Daoy (cell line): ENCODE results near the gene BRIX1. TPM values are rescaled to one million over a fixed set of nuclear protein-coding genes. Genes with fewer than 3 reads are reported as not detected.
"Not testable (repeated sequence)": the region's sequence is repeated elsewhere in the genome, so short reads cannot be mapped to it uniquely, and the experiment has no call there.

Experiments used
- DNase-seq: peaks from one replicate; pipeline ENCODE4 v3.0.0-alpha.2; 2015; ENCODE audit warnings: low read depth
- total RNA-seq: library from RNA; depleted of rRNA; stranded (reverse); fragments of >200 nt; shearing (Covaris generic); gene quantifications from 2 replicates; pipeline ENCODE4 v1.2.3, GENCODE V29; 2014; rRNA removed

The BRIX1 gene
- total RNA-seq, 1 experiment from 2014 or later = 135 TPM

GRCh38 chr5:34968258-34968657 is 52.7 kb downstream of the BRIX1 start:
- no peak for DNase-seq

GRCh38 chr5:34970552-34970951 is 55.0 kb downstream of the BRIX1 start:
- no peak for DNase-seq

GRCh38 chr5:34971655-34972054 is 56.1 kb downstream of the BRIX1 start:
- not testable (repeated sequence) for DNase-seq

Other genes starting within 250 kb of the BRIX1 start
- 0.29 TPM in 1 of 2 replicates, not detected in the other for gene TTC23L, start 76.5 kb upstream of the BRIX1 start, total RNA-seq
- gene RAD1, start 207 bp upstream of the BRIX1 start, total RNA-seq = 33.4 and 127 TPM in 2 replicates
- 26.9 and 38.5 TPM in 2 replicates for gene DNAJC21, start 13.8 kb downstream of the BRIX1 start, total RNA-seq
- not detected in 2 replicates for gene AGXT2, start 132.2 kb downstream of the BRIX1 start, total RNA-seq